Pulmonary artery endothelial cell (primary cell): ENCODE data around the gene GLOD4. TPM values are rescaled to one million over a fixed set of nuclear protein-coding genes. Genes with fewer than 3 reads are reported as not detected.
"Not testable (repeated sequence)": the region's sequence is repeated elsewhere in the genome, so short reads cannot be mapped to it uniquely, and the experiment has no call there.

Experiments
- DNase-seq: peaks from one replicate; pipeline ENCODE4 v3.0.0-alpha.2; 2011; ENCODE audit warnings: low read depth, low spot score
- total RNA-seq: library from RNA; depleted of rRNA; stranded (reverse); fragments of >200 nt; gene quantifications from 2 replicates; pipeline ENCODE4 v1.2.3, GENCODE V29; 2014

Gene GLOD4
- total RNA-seq, 1 donor from 2014 or later, result 68.8 TPM

GRCh38 chr17:778096-778495, 4.0 kb downstream of the GLOD4 start:
- no peak for DNase-seq

- no peak for DNase-seq
Measured at GRCh38 chr17:774313-774584, 7.8 kb downstream of the GLOD4 start.

GRCh38 chr17:773467-774312, 8.4 kb downstream of the GLOD4 start:
- no peak for DNase-seq

- DNase-seq, result no peak
Measured at GRCh38 chr17:773016-773415, 9.1 kb downstream of the GLOD4 start.

GRCh38 chr17:767076-767475, 15.0 kb downstream of the GLOD4 start:
- DNase-seq, result no peak

GRCh38 chr17:760371-760770, 21.7 kb downstream of the GLOD4 start:
- no peak for DNase-seq

- no peak for DNase-seq
Measured at GRCh38 chr17:759964-760363, 22.1 kb downstream of the GLOD4 start.

- not testable (repeated sequence) for DNase-seq
Measured at GRCh38 chr17:756010-756567, 26.0 kb downstream of the GLOD4 start.

- not testable (repeated sequence) for DNase-seq
Measured at GRCh38 chr17:755319-755961, 26.6 kb downstream of the GLOD4 start.

GRCh38 chr17:753418-753817, 28.7 kb downstream of the GLOD4 start:
- no peak for DNase-seq

GRCh38 chr17:752620-753219, 29.4 kb downstream of the GLOD4 start:
- peak; percentile 37 for DNase-seq

GRCh38 chr17:752002-752619, 30.0 kb downstream of the GLOD4 start, which contains the start of gene GEMIN4:
Gene GEMIN4, minus strand, starts transcription at chr17:752264. Its CDS starts 122 bp downstream, at chr17:752142.
- peak; percentile 44 for DNase-seq

GRCh38 chr17:751269-752001, 30.6 kb downstream of the GLOD4 start:
- DNase-seq, result no peak

GRCh38 chr17:750431-751037, 31.5 kb downstream of the GLOD4 start:
- no peak for DNase-seq

- DNase-seq, result not testable (repeated sequence)
Measured at GRCh38 chr17:749359-749758, 32.7 kb downstream of the GLOD4 start.

GRCh38 chr17:748604-749003, 33.5 kb downstream of the GLOD4 start:
- not testable (repeated sequence) for DNase-seq

GRCh38 chr17:746783-747629, 35.1 kb downstream of the GLOD4 start:
- DNase-seq, result no peak

- no peak for DNase-seq
Measured at GRCh38 chr17:746181-746580, 35.9 kb downstream of the GLOD4 start.

- no peak for DNase-seq
Measured at GRCh38 chr17:745406-745805, 36.7 kb downstream of the GLOD4 start.

GRCh38 chr17:744937-745336, 37.1 kb downstream of the GLOD4 start:
- DNase-seq, result no peak
